ENCODE measurements around the gene THBS3. TPM values are rescaled to one million over a fixed set of nuclear protein-coding genes. Genes with fewer than 3 reads are reported as not detected.
"Not testable (repeated sequence)": the region's sequence is repeated elsewhere in the genome, so short reads cannot be mapped to it uniquely, and the experiment has no call there.

THBS3 gene
- total and polyA plus RNA-seq, 2 of the 13 experiments (the other 11 are each of a cell fraction or from before 2014, with no cell fraction given): 0.86 to 3.6 TPM

GRCh38 chr1:155231302-155231701 lies 23.6 kb upstream of the THBS3 start:
- H4K20me1 ChIP-seq (ENCODE audit: insufficient read depth, low read length); H2AFZ ChIP-seq (ENCODE audit: low read length); H3K9me3 ChIP-seq (ENCODE audit: low read length); H3K79me2 ChIP-seq (ENCODE audit: insufficient read depth, low read length); ATAC-seq; H3K9ac ChIP-seq (ENCODE audit: insufficient read depth, low read depth, low read length); FAIRE-seq; H3K27ac ChIP-seq (ENCODE audit: extremely low read length, insufficient read depth, low read length); in situ Hi-C loops (cut with HindIII; ENCODE audit: extremely low pct_ligation_motif_present, low pct_unique_long_range_greater_than_20kb); CTCF ChIA-PET (ENCODE audit: low intra/inter-chr PET ratio, low total read pairs); POLR2A ChIA-PET; intact Hi-C loops (cut with micrococcal nuclease; ENCODE audit: unreplicated experiment); BruUV-seq (replicated peaks); H3K4me2 ChIP-seq (ENCODE audit: low read depth, low read length); DNase-seq (ENCODE audit: low spot score); H3K36me3 ChIP-seq (replicated peaks in 1 of 2; ENCODE audit: control insufficient read depth in 1 of 2, insufficient read depth in 2 of 2, low read length in 2 of 2); H3K4me3 ChIP-seq (replicated peaks in 1 of 3; ENCODE audit: insufficient read depth in 1 of 3, low read depth in 2 of 3, low read length in 3 of 3); H3K27me3 ChIP-seq (ENCODE audit: control insufficient read depth in 1 of 2, insufficient read depth in 2 of 2, low read length in 2 of 2): not testable (repeated sequence)
- peaks cover 22% of the 10 kb centered on the region for H3K4me1 ChIP-seq (ENCODE audit: insufficient read depth, low read length)
- 37% methylated on average over 2 of the region's 3 CpGs for WGBS (ENCODE audit: low lambda C conversion rate)

- BruUV-seq (replicated peaks): no TSS peak
- Histone ChIP-seq H3K27me3 (ENCODE audit: control insufficient read depth in 1 of 2, insufficient read depth in 2 of 2, low read length in 2 of 2) (no peaks in the 10 kb centered on the region), H3K4me1 (ENCODE audit: insufficient read depth, low read length) (peaks cover 32% of the 10 kb centered on the region), H3K4me2 (ENCODE audit: low read depth, low read length) (peak overlapping the region; percentile 52), H2AFZ (ENCODE audit: low read length) (peak overlapping the region; percentile 56), H4K20me1 (ENCODE audit: insufficient read depth, low read length) (no peaks in the 10 kb centered on the region), H3K9ac (ENCODE audit: insufficient read depth, low read depth, low read length) (no peak overlapping the region; the same call in 1 of the 2 replicates), H3K27ac (ENCODE audit: extremely low read length, insufficient read depth, low read length) (peak overlapping the region; percentile 26), H3K79me2 (ENCODE audit: insufficient read depth, low read length) (no peaks in the 10 kb centered on the region), H3K36me3 (replicated peaks in 1 of 2; ENCODE audit: control insufficient read depth in 1 of 2, insufficient read depth in 2 of 2, low read length in 2 of 2) (no peaks in the 10 kb centered on the region), H3K9me3 (ENCODE audit: low read length) (no peaks in the 10 kb centered on the region), H3K4me3 (replicated peaks in 1 of 3; ENCODE audit: insufficient read depth in 1 of 3, low read depth in 2 of 3, low read length in 3 of 3) (no peak overlapping the region)
- ChIA-PET CTCF (ENCODE audit: low intra/inter-chr PET ratio, low total read pairs) (no interaction called here), POLR2A (interaction anchor here (1.8 kb wide), 1 partner anchor 45 kb away, joined by 10 read pairs; the partner anchor contains the start of gene CLK2)
- in situ Hi-C loops (cut with HindIII; ENCODE audit: extremely low pct_ligation_motif_present, low pct_unique_long_range_greater_than_20kb) (no loop called here), intact Hi-C loops (cut with micrococcal nuclease; ENCODE audit: unreplicated experiment) (no loop called here)
- no peak for TF ChIP-seq ZSCAN20 (CRISPR knock-in tag; IDR thresholded peaks at IDR 0.05; ENCODE audit: borderline replicate concordance)
- TF ChIP-seq ZSCAN25 (CRISPR knock-in tag; IDR thresholded peaks at IDR 0.05): 0 out of 2 replicates have a peak, but pooled peaks have one; percentile 50
- TF ChIP-seq ZBTB38 (CRISPR knock-in tag; IDR thresholded peaks at IDR 0.05): 0 out of 2 replicates have a peak, but pooled peaks have one; percentile 5
- TF ChIP-seq ZNF44 (CRISPR knock-in tag; IDR thresholded peaks at IDR 0.05): 0 out of 2 replicates have a peak, but pooled peaks have one; percentile 15
- TF ChIP-seq ZHX2 (IDR thresholded peaks at IDR 0.05; ENCODE audit: low read depth): no peak
- TF ChIP-seq ZHX2 (CRISPR knock-in tag; IDR thresholded peaks at IDR 0.05; ENCODE audit: borderline replicate concordance): no peak
- TF ChIP-seq EP300 (IDR thresholded peaks at IDR 0.05; ENCODE audit: low read depth in 2 of 2, low read length in 2 of 2): no peak
- TF ChIP-seq EP300 (CRISPR knock-in tag; IDR thresholded peaks at IDR 0.05; ENCODE audit: borderline replicate concordance): 0 out of 2 replicates have a peak, but pooled peaks have one; percentile 37
- TF ChIP-seq DNMT1 (CRISPR knock-in tag; IDR thresholded peaks at IDR 0.05): 0 out of 2 replicates have a peak, but pooled peaks have one; percentile 10
- TF ChIP-seq NFATC3 (CRISPR knock-in tag; IDR thresholded peaks at IDR 0.05): 0 out of 2 replicates have a peak, but pooled peaks have one; percentile 10
- TF ChIP-seq BCL3 (CRISPR knock-in tag; IDR thresholded peaks at IDR 0.05): 0 out of 2 replicates have a peak, but pooled peaks have one; percentile 25
- WGBS (ENCODE audit: low lambda C conversion rate): 97% methylated on average over 9 of the region's 9 CpGs
- ATAC-seq (no peak), FAIRE-seq (no peak), DNase-seq (ENCODE audit: low spot score) (no peak)
Observed at GRCh38 chr1:155228096-155228427, 20.4 kb upstream of the THBS3 start.
